A673 (cell line): Measurements from ENCODE around the gene GAREM1.

ENCODE experiments used
- CTCF ChIP-seq: fragments of 300-800, 200-600 bp; sonication (generic); conservative IDR thresholded peaks from 2 replicates; pipeline ENCODE4 v1.5.1; 2017; ENCODE audit warnings: low read depth, mild to moderate bottlenecking, antibody characterized with exemption, low read length, moderate library complexity, mixed read lengths
- EZH2 ChIP-seq: fragments of 200-600 bp; sonication (generic); IDR thresholded peaks from 2 replicates; pipeline ENCODE4 v1.6.1; 2017; ENCODE audit warnings: borderline replicate concordance, low read depth, mild to moderate bottlenecking, mixed read lengths, antibody characterized with exemption, low read length; ENCODE audit not compliant: poor library complexity, severe bottlenecking

GRCh38 chr18:32373505-32373904 is 97.2 kb downstream of the GAREM1 start:
- no peak for TF ChIP-seq CTCF
- no peak for TF ChIP-seq EZH2
